Suprapubic skin (tissue), 4 donors: ENCODE data around the gene BORA. TPM values are rescaled to one million over a fixed set of nuclear protein-coding genes. Genes with fewer than 3 reads are reported as not detected.

Source experiments
- DNase-seq, 2 donors: peaks; one replicate each; pipeline ENCODE4 v3.0.0-alpha.2; 2019; ENCODE audit warnings: low spot score in 2 of 2
- H3K27ac ChIP-seq: fragments of 200-600 bp; sonication (generic); one replicate; pipeline ENCODE4 v1.5.1; 2019
- H3K27me3 ChIP-seq: fragments of 200-600 bp; sonication (generic); one replicate; pipeline ENCODE4 v1.5.1; 2019
- H3K36me3 ChIP-seq: fragments of 200-600 bp; sonication (generic); one replicate; pipeline ENCODE4 v1.5.1; 2019
- H3K4me1 ChIP-seq: fragments of 200-600 bp; sonication (generic); one replicate; pipeline ENCODE4 v1.5.1; 2019
- H3K4me3 ChIP-seq: fragments of 200-600 bp; sonication (generic); one replicate; pipeline ENCODE4 v1.5.1; 2019; ENCODE audit warnings: mild to moderate bottlenecking
- H3K9me3 ChIP-seq: fragments of 200-600 bp; sonication (generic); one replicate; pipeline ENCODE4 v1.5.1; 2019
- EP300 ChIP-seq: sonication (generic); formaldehyde crosslinking; IDR thresholded peaks from one replicate; pipeline ENCODE4 v1.6.1; 2017; ENCODE audit warnings: antibody characterized with exemption
- POLR2A ChIP-seq, 2 donors: fragments of 450-650 bp; IDR thresholded peaks; one replicate each; pipeline ENCODE4 v1.6.1; 2017; ENCODE audit warnings: antibody characterized with exemption in 2 of 2, mild to moderate bottlenecking in 2 of 2, moderate library complexity in 2 of 2
- POLR2AphosphoS5 ChIP-seq, 3 donors: sonication (generic); formaldehyde crosslinking; IDR thresholded peaks; one replicate each; pipeline ENCODE4 v1.6.1; 2017; ENCODE audit warnings: antibody characterized with exemption in 3 of 3
- WGBS: methylation state at CpG from one replicate; pipeline ENCODE4 v1.1.5; 2018; 5-methylcytosine and 5-hydroxymethylcytosine counted together
- total RNA-seq, 4 donors: library from RNA; depleted of rRNA; stranded (reverse); fragments of >200 nt; gene quantifications; one replicate each; pipeline ENCODE4 v1.1.0, GENCODE V29; 2016
- TF ChIP-seq, protein P1 (sequence below), 2 donors: fragments of 200-600 bp in 1 of 2; fragments of 450-650 bp in 1 of 2; sonication (generic) in 1 of 2; IDR thresholded peaks; one replicate each; pipeline ENCODE4 v1.5.1; 2016 to 2019; ENCODE audit warnings: antibody characterized with exemption in 2 of 2, mild to moderate bottlenecking in 1 of 2, moderate library complexity in 1 of 2

The BORA gene
- total RNA-seq, 4 donors from 2014 or later, result 2.7 to 8.3 (median 4.9) TPM

DNA sequence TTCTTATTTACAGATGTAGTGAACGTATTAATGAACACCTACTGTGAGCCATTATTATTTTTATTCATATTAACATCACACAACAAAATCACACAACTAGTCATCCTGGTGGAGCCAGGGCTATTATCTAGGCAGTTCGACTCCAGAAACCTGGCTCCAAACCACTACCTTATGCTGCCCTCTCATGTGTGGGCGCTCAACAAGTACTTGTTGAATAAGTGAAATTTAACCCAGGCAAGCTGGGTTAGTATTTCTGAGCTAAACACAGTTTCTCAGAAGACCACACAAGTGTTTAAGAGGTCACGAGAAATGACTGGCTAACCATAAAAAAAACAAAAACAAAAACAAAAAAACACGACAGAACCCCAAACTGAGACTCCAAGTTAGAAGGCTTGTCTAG, 33.9 kb upstream of the BORA start:
- no peaks in the 10 kb centered on the region for H3K36me3 ChIP-seq
- H3K4me1 ChIP-seq, result no peaks in the 10 kb centered on the region
- 84% methylated on average over 5 of the region's 5 CpGs for WGBS
- no peaks in the 10 kb centered on the region for H3K9me3 ChIP-seq
- TF ChIP-seq, protein P1, sequence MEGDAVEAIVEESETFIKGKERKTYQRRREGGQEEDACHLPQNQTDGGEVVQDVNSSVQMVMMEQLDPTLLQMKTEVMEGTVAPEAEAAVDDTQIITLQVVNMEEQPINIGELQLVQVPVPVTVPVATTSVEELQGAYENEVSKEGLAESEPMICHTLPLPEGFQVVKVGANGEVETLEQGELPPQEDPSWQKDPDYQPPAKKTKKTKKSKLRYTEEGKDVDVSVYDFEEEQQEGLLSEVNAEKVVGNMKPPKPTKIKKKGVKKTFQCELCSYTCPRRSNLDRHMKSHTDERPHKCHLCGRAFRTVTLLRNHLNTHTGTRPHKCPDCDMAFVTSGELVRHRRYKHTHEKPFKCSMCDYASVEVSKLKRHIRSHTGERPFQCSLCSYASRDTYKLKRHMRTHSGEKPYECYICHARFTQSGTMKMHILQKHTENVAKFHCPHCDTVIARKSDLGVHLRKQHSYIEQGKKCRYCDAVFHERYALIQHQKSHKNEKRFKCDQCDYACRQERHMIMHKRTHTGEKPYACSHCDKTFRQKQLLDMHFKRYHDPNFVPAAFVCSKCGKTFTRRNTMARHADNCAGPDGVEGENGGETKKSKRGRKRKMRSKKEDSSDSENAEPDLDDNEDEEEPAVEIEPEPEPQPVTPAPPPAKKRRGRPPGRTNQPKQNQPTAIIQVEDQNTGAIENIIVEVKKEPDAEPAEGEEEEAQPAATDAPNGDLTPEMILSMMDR (IDR thresholded peaks at IDR 0.05), result no peak
- TF ChIP-seq EP300 (no peak), POLR2AphosphoS5 (IDR thresholded peaks at IDR 0.05) (no peak), POLR2A (IDR thresholded peaks at IDR 0.05) (no peak)
- H3K4me3 ChIP-seq, result no peak overlapping the region
- H3K27me3 ChIP-seq, result no peaks in the 10 kb centered on the region
- H3K27ac ChIP-seq, result no peak overlapping the region
- no peak for DNase-seq

DNA sequence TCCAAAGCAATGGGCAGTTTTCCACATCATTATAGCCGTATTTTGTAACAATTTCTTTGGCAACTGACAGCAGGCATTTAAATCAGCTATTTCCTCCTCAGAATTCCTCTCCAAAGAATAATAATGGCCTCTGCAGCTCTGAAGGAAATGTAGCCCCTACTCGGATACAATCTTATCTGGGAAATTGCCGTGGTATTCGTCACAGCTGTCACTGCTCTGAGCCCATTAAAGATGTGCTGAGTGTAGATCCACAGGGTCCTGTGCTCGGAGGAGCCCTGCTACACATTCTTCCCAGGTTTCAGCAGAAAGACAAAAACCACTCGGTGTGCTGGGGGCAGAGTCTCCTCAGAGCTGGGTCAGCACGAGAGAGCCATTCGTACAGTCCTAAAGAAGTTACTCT, 33.4 kb upstream of the BORA start:
- no peaks in the 10 kb centered on the region for H3K4me1 ChIP-seq
- 50% methylated on average over 8 of the region's 8 CpGs for WGBS
- H3K27ac ChIP-seq, result no peak overlapping the region
- no peak for DNase-seq
- H3K9me3 ChIP-seq, result no peaks in the 10 kb centered on the region
- no peak overlapping the region for H3K4me3 ChIP-seq
- H3K27me3 ChIP-seq, result no peaks in the 10 kb centered on the region
- no peaks in the 10 kb centered on the region for H3K36me3 ChIP-seq
- TF ChIP-seq POLR2AphosphoS5 (IDR thresholded peaks at IDR 0.05) (no peak), POLR2A (IDR thresholded peaks at IDR 0.05) (no peak), EP300 (no peak)
- TF ChIP-seq, protein P1 (IDR thresholded peaks at IDR 0.05), result no peak

DNA sequence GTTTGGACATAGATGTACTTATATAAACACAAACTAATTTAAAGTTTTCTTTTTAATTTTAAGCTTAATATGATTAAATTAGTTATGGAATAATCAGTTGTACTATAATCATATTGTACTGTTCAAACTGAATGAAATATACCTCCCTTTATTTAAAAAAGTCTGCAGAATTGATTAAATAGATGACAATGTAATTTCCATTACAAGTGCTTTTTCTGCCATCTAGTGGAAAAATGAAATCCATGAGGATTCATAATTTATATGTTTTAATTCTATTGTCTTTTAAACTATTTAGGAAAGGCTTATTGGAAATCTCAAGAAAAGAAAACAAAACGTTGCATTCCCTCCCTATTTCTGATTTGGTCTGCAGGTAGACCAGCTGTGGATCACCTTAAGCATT, 31.1 kb upstream of the BORA start:
- WGBS, result 13% methylated on average over 1 of the region's 1 CpG

DNA sequence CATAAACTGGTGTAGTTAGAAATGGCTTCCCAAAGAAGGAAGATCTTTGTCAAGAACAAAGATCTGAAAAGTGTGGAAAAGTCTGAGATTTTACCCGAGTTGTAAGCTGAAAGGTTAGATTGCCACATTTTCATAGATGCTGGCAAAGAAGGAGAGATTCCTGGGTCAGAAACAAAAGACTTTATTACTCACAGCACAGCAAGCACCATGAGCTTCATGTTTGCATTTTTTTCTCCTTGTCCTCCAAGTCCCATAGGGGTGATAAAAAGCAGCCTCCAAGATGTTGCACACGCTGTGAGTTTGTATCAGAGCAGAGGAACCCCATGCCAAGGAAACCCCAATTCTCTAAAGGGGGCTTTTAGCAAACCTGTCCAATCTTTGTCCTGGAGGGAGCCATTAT, 29.6 kb upstream of the BORA start:
- WGBS, result 84% methylated on average over 2 of the region's 2 CpGs
- TF ChIP-seq, protein P1 (IDR thresholded peaks at IDR 0.05), result no peak
- no peak for TF ChIP-seq POLR2AphosphoS5 (IDR thresholded peaks at IDR 0.05)
- no peak for TF ChIP-seq EP300
- TF ChIP-seq POLR2A (IDR thresholded peaks at IDR 0.05), result no peak
- H3K27me3 ChIP-seq, result no peaks in the 10 kb centered on the region
- H3K27ac ChIP-seq, result no peak overlapping the region
- no peaks in the 10 kb centered on the region for H3K9me3 ChIP-seq
- no peaks in the 10 kb centered on the region for H3K36me3 ChIP-seq
- DNase-seq, result no peak
- no peak overlapping the region for H3K4me3 ChIP-seq
- no peaks in the 10 kb centered on the region for H3K4me1 ChIP-seq

More for the DNA sequence above, 31.1 kb upstream of the BORA start:
- Histone ChIP-seq H3K27me3 (no peaks in the 10 kb centered on the region), H3K27ac (no peak overlapping the region), H3K4me1 (no peaks in the 10 kb centered on the region), H3K4me3 (no peak overlapping the region), H3K9me3 (no peaks in the 10 kb centered on the region), H3K36me3 (no peaks in the 10 kb centered on the region)
- no peak for TF ChIP-seq POLR2AphosphoS5 (IDR thresholded peaks at IDR 0.05)
- TF ChIP-seq, protein P1 (IDR thresholded peaks at IDR 0.05), result no peak
- no peak for DNase-seq

DNA sequence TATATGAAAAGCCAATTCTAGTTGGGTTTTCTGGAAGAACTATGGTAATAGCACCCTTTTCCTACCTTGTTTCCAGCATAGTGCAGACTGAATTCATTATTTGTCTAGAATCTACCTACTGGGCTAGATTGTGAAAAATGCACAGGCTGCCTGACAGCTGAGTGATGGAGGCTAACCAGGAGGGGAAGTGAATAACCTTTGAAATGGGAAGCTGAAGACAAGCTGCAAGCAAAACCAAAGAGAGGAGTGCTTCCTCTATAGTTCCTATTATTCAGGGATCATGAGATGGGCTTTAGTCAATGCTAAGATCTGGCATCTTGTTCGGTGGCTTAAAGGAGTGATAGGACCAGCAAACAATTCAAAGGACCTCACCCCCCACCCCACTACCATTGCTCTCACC, 27.2 kb upstream of the BORA start:
- TF ChIP-seq, protein P1 (IDR thresholded peaks at IDR 0.05), result no peak
- TF ChIP-seq POLR2AphosphoS5 (IDR thresholded peaks at IDR 0.05) (no peak), EP300 (no peak), POLR2A (IDR thresholded peaks at IDR 0.05) (no peak)
- Histone ChIP-seq H3K4me3 (no peak overlapping the region), H3K27me3 (no peaks in the 10 kb centered on the region), H3K9me3 (no peaks in the 10 kb centered on the region), H3K27ac (no peak overlapping the region), H3K4me1 (no peaks in the 10 kb centered on the region), H3K36me3 (no peaks in the 10 kb centered on the region)
- WGBS, result 67% methylated on average over 1 of the region's 1 CpG
- no peak for DNase-seq
